SK-N-SH (cell line): ENCODE results near the gene ARAP3. TPM values are rescaled to one million over a fixed set of nuclear protein-coding genes. Genes with fewer than 3 reads are reported as not detected.

Source experiments
- CTCF ChIA-PET: fragments of 300-600, 350-600 bp; formaldehyde crosslinking; extraction: SDS; loops from one replicate; lab custom pipeline; 2021; lab: Yijun Ruan, JAX
- POLR2A ChIA-PET: fragments of 350-600 bp; sonication (Branson Sonifier 250); formaldehyde crosslinking; extraction: SDS; loops from one replicate; lab custom pipeline; 2020; ENCODE audit warnings: antibody characterized with exemption, inconsistent platforms; lab: Yijun Ruan, JAX
- DNase-seq: peaks from one replicate; pipeline ENCODE4 v3.0.0; 2012
- H2AFZ ChIP-seq: fragments of 200-600 bp; sonication (generic); 2 replicates; pipeline ENCODE4 v1.8.1; 2016; ENCODE audit warnings: antibody characterized with exemption, mild to moderate bottlenecking, low read depth
- H3F3A ChIP-seq: fragments of 200-600 bp; sonication (generic); replicated peaks from 2 replicates; pipeline ENCODE3; 2016; ENCODE audit warnings: antibody characterized with exemption, mild to moderate bottlenecking; ENCODE audit not compliant: insufficient read depth
- H3K27ac ChIP-seq, 2 experiments: fragments of 200-500 bp in 1 of 2; fragments of 200-600 bp in 1 of 2; sonication (Bioruptor generic) in 1 of 2; sonication (generic), shearing (Covaris generic) in 1 of 2; 2 replicates each; pipeline versions ENCODE4 v1.5.1 to v1.6.1; 2014 to 2016; ENCODE audit warnings: low read depth in 2 of 2, inconsistent platforms in 1 of 2, low read length in 1 of 2, mild to moderate bottlenecking in 1 of 2, mixed read lengths in 1 of 2
- H3K27me3 ChIP-seq: fragments of 200-600 bp; sonication (generic), shearing (Covaris generic); 2 replicates; pipeline ENCODE4 v1.6.1; 2016; ENCODE audit warnings: mixed run types; ENCODE audit not compliant: insufficient read depth
- H3K36me3 ChIP-seq, 2 experiments: fragments of 200-500 bp in 1 of 2; fragments of 200-600 bp in 1 of 2; sonication (Bioruptor generic) in 1 of 2; sonication (generic) in 1 of 2; replicated peaks in 1 of 2; 2 replicates each; pipeline versions ENCODE3 to v1.5.1; 2014 to 2016; ENCODE audit warnings: low read length in 1 of 2, mild to moderate bottlenecking in 1 of 2; ENCODE audit not compliant: insufficient read depth in 2 of 2, control insufficient read depth in 1 of 2
- H3K4me1 ChIP-seq, 2 experiments: fragments of 200-500 bp in 1 of 2; fragments of 200-600 bp in 1 of 2; sonication (Bioruptor generic) in 1 of 2; sonication (generic), shearing (Covaris generic) in 1 of 2; 2 replicates each; pipeline versions ENCODE4 v1.5.1 to v1.6.1; 2014 to 2016; ENCODE audit warnings: low read depth in 1 of 2, low read length in 1 of 2, mixed run types in 1 of 2; ENCODE audit not compliant: insufficient read depth in 2 of 2, control insufficient read depth in 1 of 2
- H3K4me2 ChIP-seq: fragments of 200-600 bp; sonication (generic), shearing (Covaris generic); 2 replicates; pipeline ENCODE4 v1.6.1; 2017; ENCODE audit warnings: mixed run types
- H3K4me3 ChIP-seq, 2 experiments: fragments of 200-500 bp in 1 of 2; fragments of 200-600 bp in 1 of 2; sonication (Bioruptor generic) in 1 of 2; sonication (generic), shearing (Covaris generic) in 1 of 2; 2 replicates each; pipeline versions ENCODE4 v1.5.1 to v1.8.1; 2014 to 2016; ENCODE audit warnings: low read depth in 2 of 2, inconsistent platforms in 1 of 2, low read length in 1 of 2, mild to moderate bottlenecking in 1 of 2, mixed read lengths in 1 of 2, moderate library complexity in 1 of 2
- H3K79me2 ChIP-seq: fragments of 200-600 bp; sonication (generic); 2 replicates; pipeline ENCODE4 v1.8.1; 2017; ENCODE audit warnings: mild to moderate bottlenecking; ENCODE audit not compliant: insufficient read depth
- H3K9ac ChIP-seq: fragments of 200-600 bp; sonication (generic); 2 replicates; pipeline ENCODE4 v1.6.1; 2017; ENCODE audit warnings: mixed run types
- H3K9me2 ChIP-seq: fragments of 200-600 bp; sonication (generic); 2 replicates; pipeline ENCODE4 v1.6.1; 2017; ENCODE audit warnings: mixed run types
- H3K9me3 ChIP-seq: fragments of 200-600 bp; sonication (generic); 2 replicates; pipeline ENCODE4 v1.6.1; 2017; ENCODE audit warnings: mixed run types, mild to moderate bottlenecking, moderate library complexity
- H4K20me1 ChIP-seq: fragments of 200-600 bp; sonication (generic); 2 replicates; pipeline ENCODE4 v1.6.1; 2017; ENCODE audit warnings: mild to moderate bottlenecking, mixed run types; ENCODE audit not compliant: insufficient read depth
- CTCF ChIP-seq: fragments of 200-600 bp; sonication (generic); IDR thresholded peaks from 2 replicates; pipeline ENCODE4 v1.6.1; 2017; ENCODE audit warnings: antibody characterized with exemption, mild to moderate bottlenecking, moderate library complexity
- ELF1 ChIP-seq: IDR thresholded peaks from 2 replicates; pipeline ENCODE4 v1.4.0; 2012
- EP300 ChIP-seq, 2 experiments: IDR thresholded peaks; 2 replicates each; pipeline versions ENCODE4 v1.4.0 to v1.6.1; 2012; ENCODE audit warnings: borderline replicate concordance in 1 of 2, low read depth in 1 of 2, low read length in 1 of 2
- FOXM1 ChIP-seq: IDR thresholded peaks from 2 replicates; pipeline ENCODE4 v1.4.0; 2012; ENCODE audit warnings: low read depth, mild to moderate bottlenecking
- GABPA ChIP-seq: IDR thresholded peaks from 2 replicates; pipeline ENCODE4 v1.4.0; 2012; ENCODE audit warnings: low read depth, mild to moderate bottlenecking
- IRF3 ChIP-seq: fragments of 150-350 bp; IDR thresholded peaks from 2 replicates; pipeline ENCODE4 v1.6.1; 2016; ENCODE audit warnings: mild to moderate bottlenecking, low read depth, low read length
- JUND ChIP-seq: IDR thresholded peaks from 2 replicates; pipeline ENCODE4 v1.4.0; 2012
- MEF2A ChIP-seq: IDR thresholded peaks from 2 replicates; pipeline ENCODE4 v1.4.0; 2012; ENCODE audit warnings: low read depth, borderline replicate concordance
- MXI1 ChIP-seq: IDR thresholded peaks from 2 replicates; pipeline ENCODE4 v1.6.1; 2012; ENCODE audit warnings: mild to moderate bottlenecking, low read depth, low read length, improper control_type of control experiment
- NFIC ChIP-seq: IDR thresholded peaks from 2 replicates; pipeline ENCODE4 v1.4.0; 2012; ENCODE audit warnings: borderline replicate concordance
- NRF1 ChIP-seq: IDR thresholded peaks from 2 replicates; pipeline ENCODE4 v1.6.1; 2012; ENCODE audit warnings: low read depth, mild to moderate bottlenecking, low read length
- POLR2AphosphoS5 ChIP-seq: IDR thresholded peaks from 2 replicates; pipeline ENCODE4 v1.6.1; 2012; ENCODE audit warnings: low read depth, low read length
- SMC3 ChIP-seq: IDR thresholded peaks from 2 replicates; pipeline ENCODE4 v1.6.1; 2012; ENCODE audit warnings: low read depth, low read length, improper control_type of control experiment
- TAF1 ChIP-seq: IDR thresholded peaks from 2 replicates; pipeline ENCODE4 v1.6.1; 2012; ENCODE audit warnings: low read depth, mild to moderate bottlenecking, low read length, moderate library complexity, borderline replicate concordance
- TEAD4 ChIP-seq: IDR thresholded peaks from 2 replicates; pipeline ENCODE4 v1.4.0; 2012; ENCODE audit warnings: mild to moderate bottlenecking, borderline replicate concordance; ENCODE audit not compliant: insufficient read depth
- USF1 ChIP-seq: IDR thresholded peaks from 2 replicates; pipeline ENCODE4 v1.4.0; 2012; ENCODE audit warnings: low read depth, borderline replicate concordance
- USF2 ChIP-seq: fragments of 150-350 bp; IDR thresholded peaks from 2 replicates; pipeline ENCODE4 v1.6.1; 2017; ENCODE audit warnings: antibody characterized with exemption, low read length, low read depth, borderline replicate concordance
- WGBS: methylation state at CpG from one replicate; pipeline ENCODE4 v1.1.6; 2017; ENCODE audit warnings: low lambda C conversion rate; 5-methylcytosine and 5-hydroxymethylcytosine counted together
- polyA plus RNA-seq, 3 experiments: library from polyadenylated mRNA; depleted of rRNA; stranded (reverse); fragments of >200 nt; gene quantifications; 2 replicates each; pipeline ENCODE4 v1.2.3, GENCODE V29; 2012

Gene ARAP3
- polyA plus RNA-seq, 1 of the 3 experiments (the other 2 are of a cell fraction) = 6.5 TPM

- POLR2A ChIA-PET = no interaction called here
- Histone ChIP-seq H3K4me3 (no peak overlapping the region), H3K4me1 (peaks cover 2 to 19% of the 10 kb centered on the region in 2 experiments; a peak in 1 of 4 replicates), H3K36me3 (peaks cover 8 to 32% of the 10 kb centered on the region in 2 experiments), H3F3A (peaks cover 12% of the 10 kb centered on the region), H2AFZ (no peak overlapping the region), H3K79me2 (peaks cover 9% of the 10 kb centered on the region)
- TF ChIP-seq POLR2AphosphoS5 = no peak
- no peak for TF ChIP-seq MEF2A
- no peak for TF ChIP-seq TAF1
- TF ChIP-seq CTCF = no peak
- TF ChIP-seq SMC3 = no peak
- TF ChIP-seq ELF1 = no peak
- no peak for TF ChIP-seq IRF3
- no peak for TF ChIP-seq NFIC
- TF ChIP-seq FOXM1 = no peak
- no peak for TF ChIP-seq EP300 (IDR thresholded peaks at IDR 0.05; ENCODE audit: borderline replicate concordance in 1 of 2, low read depth in 1 of 2, low read length in 1 of 2)
- no peak for TF ChIP-seq USF1
- no peak for TF ChIP-seq GABPA
- TF ChIP-seq, all 33 proteins: peak for 0
- H3K27me3 ChIP-seq = no peaks in the 10 kb centered on the region
- no peaks in the 10 kb centered on the region for H3K9me3 ChIP-seq
- no peaks in the 10 kb centered on the region for H3K9me2 ChIP-seq
- DNase-seq = no peak
- no peak overlapping the region for H3K9ac ChIP-seq
- CTCF ChIA-PET = interaction anchor here (0.9 to 19.7 kb wide), 4 partner anchors 10 to 48 kb away, joined by 3 to 207 read pairs (median 6); partner anchors contain the start of gene DIAPH1
- 94% methylated on average over 8 of the region's 9 CpGs for WGBS
- H3K4me2 ChIP-seq = no peak overlapping the region
- peaks cover 8% of the 10 kb centered on the region for H4K20me1 ChIP-seq
- H3K27ac ChIP-seq = no peak overlapping the region
These were observed 41.3 kb downstream of the ARAP3 start for GRCh38 chr5:141640698-141641097.

GRCh38 chr5:141640051-141640415 is 42.0 kb downstream of the ARAP3 start:
- H3K9me2 ChIP-seq = no peaks in the 10 kb centered on the region
- WGBS = no CpG with 5 or more reads among the region's 3 CpGs
- no peaks in the 10 kb centered on the region for H3K9me3 ChIP-seq
- no peak overlapping the region for H3K27ac ChIP-seq
- no peaks in the 10 kb centered on the region for H3K27me3 ChIP-seq
- TF ChIP-seq JUND = no peak
- TF ChIP-seq USF2 = no peak
- no peak for TF ChIP-seq TEAD4
- no peak for TF ChIP-seq MEF2A
- TF ChIP-seq MXI1 = no peak
- TF ChIP-seq NFIC = no peak
- no peak for TF ChIP-seq NRF1
- TF ChIP-seq IRF3 = no peak
- no peak for TF ChIP-seq FOXM1
- no peak overlapping the region for H2AFZ ChIP-seq
- peaks cover 15% of the 10 kb centered on the region for H4K20me1 ChIP-seq
- no peak overlapping the region for H3K9ac ChIP-seq
- no peak overlapping the region for H3K4me2 ChIP-seq
- CTCF ChIA-PET = interaction anchor here (0.9 to 19.7 kb wide), 4 partner anchors 11 to 47 kb away, joined by 3 to 207 read pairs (median 6); partner anchors contain the start of gene DIAPH1
- no peak for DNase-seq
- H3K36me3 ChIP-seq = peaks cover 4 to 27% of the 10 kb centered on the region in 2 experiments
- H3K79me2 ChIP-seq = peaks cover 16% of the 10 kb centered on the region
- peaks cover 12% of the 10 kb centered on the region for H3F3A ChIP-seq
- peaks cover 5 to 23% of the 10 kb centered on the region in 2 experiments; a peak in 2 of 4 replicates for H3K4me1 ChIP-seq
- POLR2A ChIA-PET = no interaction called here
- H3K4me3 ChIP-seq = no peak overlapping the region
